ENCODE data around the gene PRELID1.
A peak's percentile ranks its signal among the peaks of the same experiment; 100 is the strongest.
"Not testable (repeated sequence)": the region's sequence is repeated elsewhere in the genome, so short reads cannot be mapped to it uniquely, and the experiment has no call there.

PRELID1 gene

GRCh38 chr5:177300236-177300880 lies 3.2 kb upstream of the PRELID1 start:
- DNase-seq, result peak in 1 of 2 experiments; percentile 9

GRCh38 chr5:177300951-177301350 lies 2.6 kb upstream of the PRELID1 start:
- DNase-seq, result no peak

GRCh38 chr5:177301503-177302165 lies 2.0 kb upstream of the PRELID1 start:
- DNase-seq, result no peak

- DNase-seq, result no peak
These were observed 1.1 kb upstream of the PRELID1 start for GRCh38 chr5:177302354-177303110.

- no peak for DNase-seq
These were observed 359 bp downstream of the PRELID1 start for GRCh38 chr5:177303925-177304391.

DNA sequence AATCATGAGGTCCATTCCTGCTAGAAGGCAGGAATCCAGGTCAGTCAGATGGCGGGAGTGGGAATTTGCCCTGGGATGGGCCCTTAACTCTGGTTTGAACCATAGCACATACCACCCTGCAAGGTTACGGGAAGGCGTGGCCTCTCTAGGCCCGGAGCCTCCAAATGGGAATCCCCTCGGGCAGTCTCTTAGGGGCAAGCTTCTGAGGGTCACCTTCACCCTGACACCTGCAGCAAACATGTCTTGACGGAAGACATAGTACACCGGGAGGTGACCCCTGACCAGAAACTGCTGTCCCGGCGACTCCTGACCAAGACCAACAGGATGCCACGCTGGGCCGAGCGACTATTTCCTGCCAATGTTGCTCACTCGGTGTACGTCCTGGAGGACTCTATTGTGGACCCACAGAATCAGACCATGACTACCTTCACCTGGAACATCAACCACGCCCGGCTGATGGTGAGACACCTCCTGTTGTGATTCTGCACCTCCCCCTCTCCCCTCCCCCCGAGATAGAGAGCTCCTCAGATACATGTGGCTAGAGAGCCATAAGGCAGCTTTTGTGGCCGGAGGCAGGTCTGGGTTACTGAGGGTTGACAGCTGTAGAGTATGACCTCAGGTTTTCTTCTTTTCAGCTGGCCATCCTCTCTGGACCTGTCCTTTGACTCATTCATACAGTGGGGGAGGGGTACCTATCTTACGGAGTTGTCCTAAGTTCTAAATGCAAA lies 957 bp downstream of the PRELID1 start:
- DNase-seq, result no peak

- DNase-seq, result not testable (repeated sequence)
These were observed 2.6 kb downstream of the PRELID1 start for GRCh38 chr5:177306103-177306640.

DNA sequence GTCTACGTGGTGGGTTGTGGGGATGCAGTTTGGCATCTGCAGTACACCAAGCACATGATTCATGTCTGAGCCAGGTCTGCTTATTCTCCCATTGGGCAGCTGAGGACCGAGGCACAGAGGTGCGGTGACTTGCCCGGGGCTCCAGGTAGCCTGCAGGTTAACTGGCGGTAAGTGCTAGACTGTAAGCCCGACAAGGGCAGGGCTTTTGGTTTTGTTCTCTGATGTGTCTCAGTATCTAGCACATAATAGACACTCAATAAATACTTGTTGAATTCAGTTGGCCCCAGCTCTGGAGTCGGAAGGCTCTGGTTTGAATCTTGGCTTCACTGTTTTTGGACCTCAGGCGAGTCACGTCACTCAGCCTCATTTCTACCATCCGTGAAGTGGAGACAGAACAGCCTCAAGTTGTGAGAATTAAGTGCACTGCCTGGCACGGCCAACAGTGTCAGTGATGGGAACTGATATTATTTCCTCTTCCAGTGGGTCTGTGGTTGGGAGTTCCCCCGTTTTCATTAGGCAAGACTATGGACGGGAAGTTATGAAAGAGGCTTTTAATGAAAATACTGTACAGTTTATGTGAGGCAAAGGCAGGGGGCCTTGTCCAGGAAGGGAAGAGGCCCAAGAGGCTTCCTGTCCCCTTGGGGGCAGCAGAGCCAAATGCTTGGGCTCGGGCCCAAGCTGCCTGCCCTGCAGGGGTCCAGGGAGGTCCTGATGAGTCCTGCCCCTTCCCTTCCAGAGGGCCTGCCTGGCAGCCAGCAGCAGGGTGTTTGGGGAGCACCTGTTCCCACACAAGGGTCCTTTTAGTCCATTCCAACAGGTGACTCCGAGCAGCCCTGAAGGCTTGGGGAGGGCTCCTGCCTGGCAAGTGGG lies 3.3 kb downstream of the PRELID1 start:
- DNase-seq, result no peak

DNA sequence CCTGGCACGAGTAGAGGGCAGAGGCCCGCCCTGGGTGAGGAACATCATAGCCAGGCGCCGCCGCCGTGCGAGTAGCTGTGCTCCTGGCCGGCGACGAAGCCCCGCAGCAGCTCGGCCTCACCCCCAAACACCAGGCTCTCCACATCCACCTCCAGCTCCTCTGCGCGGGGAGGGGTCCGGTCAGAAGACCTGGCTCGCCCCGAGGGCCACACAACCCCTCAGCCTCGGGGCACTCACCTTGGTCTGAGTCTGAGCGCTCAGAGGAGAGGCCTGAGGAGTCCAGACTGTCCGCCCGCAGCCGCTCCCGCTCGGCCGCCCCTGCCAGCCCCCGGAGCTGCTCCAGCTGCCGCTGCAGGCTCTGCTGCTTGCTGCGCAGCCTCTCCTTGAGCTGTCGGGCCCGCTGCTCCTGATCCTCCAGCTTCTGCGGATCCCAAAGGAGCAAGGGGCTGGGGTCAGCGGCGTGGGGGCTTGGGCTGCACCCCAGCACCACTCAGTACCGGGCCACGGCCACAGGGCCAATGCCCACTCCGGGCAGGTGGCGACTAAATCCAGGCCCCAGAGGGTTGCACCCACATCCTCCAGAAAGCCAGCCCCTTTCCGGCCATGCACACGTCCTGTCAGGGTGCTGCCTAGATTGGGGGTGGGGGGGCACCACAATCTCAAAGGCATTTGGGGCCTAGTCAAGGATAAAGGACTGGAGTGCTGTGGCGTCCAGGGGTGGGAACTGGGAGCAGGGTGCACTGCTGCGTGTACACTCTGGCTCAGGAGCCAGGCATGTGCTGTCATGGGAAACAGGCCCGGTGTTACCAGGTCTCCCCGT lies 4.2 kb downstream of the PRELID1 start:
- DNase-seq, result no peak

DNA sequence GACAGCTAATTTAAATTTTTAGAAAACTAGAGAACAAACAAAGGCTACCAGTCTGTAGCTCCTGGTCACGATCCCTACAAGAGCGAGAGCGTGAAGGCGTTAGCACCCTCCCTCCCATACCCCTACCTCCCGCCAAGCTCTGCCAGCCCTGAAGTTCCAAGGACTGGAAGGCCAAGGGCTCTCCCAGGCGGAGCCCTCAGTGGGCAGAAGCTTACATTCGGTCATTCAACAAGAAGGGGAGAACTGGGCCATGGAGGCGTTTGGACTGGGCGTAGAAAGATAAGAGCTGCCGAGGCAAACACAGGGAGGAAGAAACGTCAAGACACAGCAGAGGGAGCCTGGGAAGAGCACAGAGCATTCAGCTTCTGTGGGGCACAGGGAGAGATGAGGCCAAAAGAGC lies 5.1 kb downstream of the PRELID1 start:
- DNase-seq, result no peak

GRCh38 chr5:177309351-177310191 lies 6.0 kb downstream of the PRELID1 start:
- DNase-seq, result peak; percentile 62 to 66

- no peak for DNase-seq
These were observed 6.7 kb downstream of the PRELID1 start for GRCh38 chr5:177310332-177310731.

DNA sequence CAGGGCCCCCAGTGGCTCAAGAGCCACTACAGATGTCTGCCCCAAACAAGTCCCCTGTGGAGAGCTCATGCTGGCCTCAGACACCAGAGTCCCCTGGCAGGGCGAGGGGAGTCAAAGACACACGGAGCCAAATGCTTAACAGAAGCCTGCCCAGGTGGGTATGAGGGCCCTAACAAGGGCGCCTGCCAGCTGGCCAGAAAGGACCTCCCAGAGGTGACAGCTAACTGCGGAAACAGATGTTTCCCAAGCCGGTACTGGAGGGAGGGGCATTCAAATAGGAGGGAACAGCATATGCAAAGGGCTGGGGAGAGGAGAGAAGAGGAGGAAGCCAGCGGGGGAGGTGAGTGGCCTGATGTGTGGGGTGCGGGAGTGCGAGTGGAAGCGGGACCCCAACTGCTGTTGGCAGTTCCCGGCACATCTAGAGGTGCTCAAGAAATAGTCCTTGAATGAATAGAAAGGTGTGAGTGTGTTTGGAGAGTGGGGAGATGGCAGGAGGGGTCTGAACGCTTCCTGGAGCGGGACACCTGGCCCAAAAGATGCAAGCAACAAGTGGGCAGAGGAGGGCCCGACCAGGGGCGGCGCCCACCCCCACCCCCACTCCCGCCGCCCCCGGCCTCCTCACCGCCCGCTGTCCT lies 7.3 kb downstream of the PRELID1 start:
- DNase-seq, result peak; percentile 73 to 84

DNA sequence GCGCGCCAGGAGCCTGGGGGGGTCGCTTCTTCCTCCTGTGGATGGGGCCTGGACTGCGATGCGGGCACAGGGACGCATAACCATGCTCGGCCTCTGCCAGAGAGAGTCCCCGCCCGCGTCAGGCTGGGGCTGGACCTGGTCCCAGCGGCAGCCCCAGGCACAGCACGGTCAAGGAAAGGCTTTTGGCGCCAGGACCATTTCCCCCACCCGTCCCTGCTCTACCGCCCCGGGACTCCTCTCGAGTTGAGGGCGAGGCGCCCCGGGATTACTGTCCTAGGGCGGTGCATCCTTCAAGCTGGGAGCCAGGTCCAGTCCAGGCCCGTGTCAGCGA lies 7.8 kb downstream of the PRELID1 start:
- DNase-seq, result no peak

DNA sequence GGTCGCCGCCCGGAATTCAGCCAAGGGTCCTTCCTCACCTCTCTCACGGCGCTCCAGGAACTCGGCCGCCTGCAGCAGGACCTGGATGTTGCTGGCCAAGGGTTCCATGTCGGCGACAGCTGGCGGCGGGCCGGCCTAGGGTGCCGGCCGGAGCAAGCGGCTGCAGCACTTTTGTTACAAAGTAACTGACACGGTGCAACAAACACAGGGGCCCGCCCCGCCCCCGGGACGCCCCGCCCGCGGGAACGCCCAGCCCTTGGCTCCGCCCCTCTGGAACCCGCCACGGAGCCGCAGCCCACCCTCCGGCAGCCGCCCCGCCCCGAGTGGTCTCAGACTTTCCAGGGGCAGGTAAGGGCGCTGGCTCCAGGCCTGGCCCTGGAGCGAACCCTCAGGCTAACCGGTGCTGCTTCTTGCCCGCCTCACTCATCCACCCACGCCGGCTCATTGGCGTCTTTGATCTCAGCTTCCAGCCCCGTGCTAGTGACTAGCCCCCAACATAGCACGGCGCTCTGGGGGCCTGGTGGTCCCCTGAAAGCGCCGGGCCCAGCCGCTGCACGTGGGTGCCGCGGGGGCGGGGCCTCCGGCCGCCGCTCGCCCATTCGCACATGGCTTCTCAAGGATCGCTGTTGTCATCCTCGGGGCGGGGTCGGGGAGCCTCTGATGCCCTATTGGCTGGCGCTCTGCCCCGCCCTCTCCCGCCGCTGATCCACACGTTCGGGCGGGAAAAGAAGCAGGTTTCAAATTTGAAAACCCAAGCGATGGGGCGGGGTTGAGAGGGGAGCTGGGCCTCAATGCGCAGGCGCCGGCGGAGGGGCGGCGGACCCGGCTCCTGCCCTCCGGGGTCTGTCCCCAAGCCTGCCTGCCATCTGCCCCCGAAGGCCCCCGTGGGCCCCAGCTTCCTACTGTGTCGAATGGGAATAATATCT lies 8.4 kb downstream of the PRELID1 start, which contains the start of gene MXD3:
MXD3 (minus strand) TSS at position 176 of the 926 bp plus-strand sequence; CDS start at position 108, 68 bp downstream.
- DNase-seq, result peak; percentile 93 to 96

- DNase-seq, result peak; percentile 33 to 50
These were observed 9.1 kb downstream of the PRELID1 start for GRCh38 chr5:177312649-177313181.

DNA sequence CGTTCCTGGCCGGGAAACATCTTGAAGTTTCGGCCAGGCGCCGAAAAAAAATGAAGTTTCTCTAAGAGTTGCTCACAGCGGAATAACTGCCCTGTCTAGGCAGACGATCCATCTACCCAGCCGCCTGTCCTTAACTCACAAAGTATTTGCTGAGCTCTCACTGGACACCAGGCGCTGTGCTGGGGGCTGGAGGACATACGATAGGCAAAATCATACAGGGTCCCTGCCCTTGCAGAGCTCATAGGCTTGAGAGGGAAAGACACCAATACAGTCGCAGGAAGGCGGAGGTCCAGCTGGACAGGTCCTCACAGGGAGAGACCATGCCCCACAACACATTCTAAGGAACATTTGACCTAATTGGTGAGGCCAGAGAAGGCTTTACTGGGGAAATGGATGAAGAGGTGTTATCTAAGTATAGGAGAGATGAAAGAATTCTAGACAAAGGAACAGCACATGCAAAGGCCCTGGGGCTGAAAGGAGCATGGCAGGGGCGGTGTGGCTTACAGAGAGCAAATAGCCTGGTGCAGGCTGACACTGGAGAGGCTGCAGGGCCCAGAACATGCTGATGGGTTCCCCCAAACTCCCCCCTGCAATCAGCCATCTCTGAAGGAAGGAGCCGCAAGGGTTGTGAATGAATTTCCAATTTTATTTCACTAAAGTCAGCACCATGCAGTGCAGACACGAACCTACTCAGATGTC lies 10.1 kb downstream of the PRELID1 start:
- DNase-seq, result no peak
